HG03039 (cell line): ENCODE data around the gene ADGRG7.
"Not testable (repeated sequence)": the region's sequence is repeated elsewhere in the genome, so short reads cannot be mapped to it uniquely, and the experiment has no call there.

ENCODE experiments used
- ATAC-seq: cut with Tn5 transposase; IDR thresholded peaks from one replicate; pipeline ENCODE4 v1.9.1; 2021; ENCODE audit warnings: mild to moderate bottlenecking, moderate library complexity; ENCODE audit not compliant: unreplicated experiment

ADGRG7 gene, protein sequence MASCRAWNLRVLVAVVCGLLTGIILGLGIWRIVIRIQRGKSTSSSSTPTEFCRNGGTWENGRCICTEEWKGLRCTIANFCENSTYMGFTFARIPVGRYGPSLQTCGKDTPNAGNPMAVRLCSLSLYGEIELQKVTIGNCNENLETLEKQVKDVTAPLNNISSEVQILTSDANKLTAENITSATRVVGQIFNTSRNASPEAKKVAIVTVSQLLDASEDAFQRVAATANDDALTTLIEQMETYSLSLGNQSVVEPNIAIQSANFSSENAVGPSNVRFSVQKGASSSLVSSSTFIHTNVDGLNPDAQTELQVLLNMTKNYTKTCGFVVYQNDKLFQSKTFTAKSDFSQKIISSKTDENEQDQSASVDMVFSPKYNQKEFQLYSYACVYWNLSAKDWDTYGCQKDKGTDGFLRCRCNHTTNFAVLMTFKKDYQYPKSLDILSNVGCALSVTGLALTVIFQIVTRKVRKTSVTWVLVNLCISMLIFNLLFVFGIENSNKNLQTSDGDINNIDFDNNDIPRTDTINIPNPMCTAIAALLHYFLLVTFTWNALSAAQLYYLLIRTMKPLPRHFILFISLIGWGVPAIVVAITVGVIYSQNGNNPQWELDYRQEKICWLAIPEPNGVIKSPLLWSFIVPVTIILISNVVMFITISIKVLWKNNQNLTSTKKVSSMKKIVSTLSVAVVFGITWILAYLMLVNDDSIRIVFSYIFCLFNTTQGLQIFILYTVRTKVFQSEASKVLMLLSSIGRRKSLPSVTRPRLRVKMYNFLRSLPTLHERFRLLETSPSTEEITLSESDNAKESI

DNA sequence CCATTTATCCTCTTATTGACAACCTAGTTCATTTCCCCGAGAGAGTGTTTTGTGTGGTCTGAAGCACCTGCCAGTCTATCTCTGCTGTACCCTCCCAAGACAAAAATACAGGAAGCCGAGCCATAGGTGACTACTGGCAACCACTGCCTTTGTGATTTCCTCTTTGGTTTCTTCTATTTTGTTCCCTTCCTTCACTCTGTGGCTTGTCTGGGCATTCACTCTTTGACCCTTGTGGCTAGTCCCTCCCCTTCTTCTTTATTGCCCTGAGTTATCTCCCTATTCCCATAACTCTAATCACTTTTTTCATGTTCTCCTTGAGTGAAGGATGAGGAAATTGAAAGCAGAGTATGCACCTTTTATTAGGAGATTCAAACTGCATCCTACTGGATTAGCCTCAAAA is at the start of gene ADGRG7:
Gene ADGRG7, plus strand, starts transcription at position 297 of the 400 bp plus-strand sequence. CDS start 256 bp downstream, outside the sequence.
- no peak for ATAC-seq

DNA sequence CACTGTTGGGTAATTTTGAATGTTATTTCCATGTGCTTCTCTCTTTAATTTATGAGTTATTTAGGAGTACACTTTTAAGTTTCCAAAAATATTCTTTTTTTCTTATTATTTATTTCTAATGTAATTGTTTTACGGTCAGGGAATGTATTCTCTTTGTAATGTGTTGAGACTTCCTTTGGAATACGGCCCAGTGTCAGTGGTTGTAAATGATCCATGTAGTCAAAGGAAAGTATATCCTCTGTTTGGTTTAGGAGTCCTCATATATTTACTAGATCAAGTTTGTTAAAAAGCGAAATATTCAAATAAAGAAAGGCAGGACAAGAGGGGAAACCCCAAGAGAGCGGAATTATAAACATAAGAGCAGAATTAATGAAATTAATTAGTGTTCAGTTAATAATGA is 49.0 kb upstream of the ADGRG7 start:
- no peak for ATAC-seq

DNA sequence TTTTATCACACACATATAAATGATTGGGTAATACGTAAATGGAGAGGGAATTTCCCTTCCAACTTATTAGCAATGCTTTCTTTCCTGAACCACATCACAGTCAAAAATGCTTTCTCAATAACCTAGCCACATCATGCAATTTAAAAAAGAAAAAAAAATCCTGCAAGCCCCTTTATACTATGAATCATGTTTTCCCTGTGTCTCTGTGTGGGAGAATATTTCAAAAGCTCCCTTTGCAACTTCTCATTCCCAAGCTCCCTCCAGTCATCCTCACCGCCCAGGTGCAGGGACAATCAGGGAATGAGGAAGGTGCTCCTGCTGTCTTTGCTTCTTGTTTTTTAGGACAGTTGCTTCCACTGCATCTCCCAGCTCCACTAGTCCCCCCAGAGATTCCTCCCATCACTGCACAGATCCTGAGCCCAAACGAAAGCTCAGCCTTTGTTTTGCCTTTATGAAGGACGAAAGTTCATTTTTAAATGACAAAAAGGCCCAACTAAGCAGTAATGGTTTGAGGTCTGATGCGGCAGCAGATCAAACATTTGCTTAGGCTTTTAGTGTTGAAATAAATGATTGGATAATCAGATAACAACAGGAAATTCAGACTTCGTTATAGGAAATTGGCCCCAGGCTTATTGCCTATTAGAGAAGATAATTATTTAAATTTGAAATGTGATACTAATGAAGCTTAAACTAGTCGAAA is 47.8 kb upstream of the ADGRG7 start:
- no peak for ATAC-seq

DNA sequence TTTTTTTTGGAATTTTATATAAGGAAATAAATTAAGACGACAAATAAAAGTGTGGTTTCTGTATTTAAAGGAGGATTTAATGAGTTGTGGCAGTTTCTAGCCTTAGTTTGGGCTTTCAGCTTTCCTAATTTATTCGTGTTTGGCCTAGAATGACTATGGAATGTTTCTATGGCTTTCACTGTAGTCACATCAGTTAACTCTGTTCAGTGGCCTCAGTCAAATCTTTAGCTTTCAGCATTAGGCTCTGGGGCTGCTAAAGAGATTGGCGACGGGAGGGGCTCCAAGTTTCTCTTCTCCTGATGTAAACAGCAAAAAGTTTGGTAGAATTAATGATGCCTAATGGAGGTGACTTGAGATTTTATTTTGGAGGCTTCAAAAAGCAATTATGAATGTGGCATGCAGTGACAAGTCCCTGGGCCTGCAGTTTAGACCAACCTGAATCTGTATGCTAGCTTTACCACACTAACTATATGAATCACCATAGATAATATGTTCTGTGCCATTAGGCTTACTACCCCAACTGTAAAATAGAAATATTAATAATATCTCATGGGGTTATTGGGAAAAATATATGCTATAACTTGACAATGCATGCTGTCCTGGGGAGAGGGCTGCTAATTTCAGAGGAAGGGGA is 47.1 kb upstream of the ADGRG7 start:
- no peak for ATAC-seq

DNA sequence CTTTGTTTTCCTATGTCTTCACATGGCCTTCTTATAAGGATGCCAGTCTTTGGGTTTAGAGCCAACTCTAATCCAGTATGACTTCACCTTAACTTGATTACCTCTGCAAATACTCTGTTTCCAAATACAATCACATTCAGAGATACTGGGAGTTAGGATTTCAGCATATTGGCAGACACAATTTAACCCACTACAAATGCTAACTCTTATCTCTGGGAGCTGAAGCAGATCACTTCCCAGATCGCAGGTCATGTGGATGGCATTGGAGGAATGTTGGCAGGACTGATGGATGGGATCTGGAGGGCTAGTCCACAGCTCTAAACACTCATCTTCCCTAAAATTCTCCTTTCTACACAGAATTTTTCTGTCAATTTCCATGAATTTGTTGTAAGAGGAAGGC is 46.2 kb upstream of the ADGRG7 start:
- no peak for ATAC-seq

DNA sequence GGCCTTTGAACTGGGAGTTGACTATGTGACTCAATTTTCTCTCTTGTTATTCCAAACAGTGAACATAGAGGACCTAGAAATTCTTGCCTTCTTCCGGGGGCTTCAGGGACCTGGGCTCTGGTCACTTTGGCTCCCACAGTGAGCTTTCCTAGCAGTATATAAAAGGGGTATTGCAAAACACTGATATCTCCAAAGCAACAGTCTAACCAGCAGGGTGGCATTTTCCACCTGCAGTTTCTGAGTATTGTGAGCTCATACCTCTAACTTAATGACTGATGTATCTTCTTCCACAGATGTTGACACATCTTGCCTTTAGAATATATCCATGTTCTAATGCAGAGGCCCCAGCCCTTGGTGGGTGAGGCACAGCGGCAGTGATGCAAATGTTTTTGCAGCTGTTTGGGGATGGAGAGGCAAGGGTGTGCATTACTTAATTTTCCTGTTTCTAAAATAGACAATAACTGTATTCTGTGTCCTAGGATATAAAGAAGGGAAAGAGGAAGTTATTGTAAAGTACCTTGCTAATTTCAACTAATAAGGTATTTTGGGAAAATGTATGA is 45.7 kb upstream of the ADGRG7 start:
- ATAC-seq, result no peak

DNA sequence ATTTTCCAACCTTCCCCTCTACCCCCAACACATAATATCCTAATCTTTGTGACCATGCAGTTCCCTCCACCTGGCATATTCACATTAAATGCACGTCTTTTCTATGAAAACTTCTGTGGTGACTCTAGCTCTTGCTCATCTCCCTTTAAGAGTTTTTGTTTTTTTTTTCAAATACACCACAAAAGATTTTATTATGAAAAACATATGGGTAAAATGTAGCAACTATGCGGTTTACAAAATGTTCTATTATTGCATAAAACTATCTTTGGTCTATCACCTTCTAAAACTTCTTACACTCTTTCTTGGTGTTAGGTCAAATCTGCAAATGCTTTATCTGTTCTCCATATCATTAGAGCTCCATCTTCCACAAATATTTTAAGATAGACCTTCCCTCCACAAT is 38.6 kb upstream of the ADGRG7 start:
- ATAC-seq, result no peak

DNA sequence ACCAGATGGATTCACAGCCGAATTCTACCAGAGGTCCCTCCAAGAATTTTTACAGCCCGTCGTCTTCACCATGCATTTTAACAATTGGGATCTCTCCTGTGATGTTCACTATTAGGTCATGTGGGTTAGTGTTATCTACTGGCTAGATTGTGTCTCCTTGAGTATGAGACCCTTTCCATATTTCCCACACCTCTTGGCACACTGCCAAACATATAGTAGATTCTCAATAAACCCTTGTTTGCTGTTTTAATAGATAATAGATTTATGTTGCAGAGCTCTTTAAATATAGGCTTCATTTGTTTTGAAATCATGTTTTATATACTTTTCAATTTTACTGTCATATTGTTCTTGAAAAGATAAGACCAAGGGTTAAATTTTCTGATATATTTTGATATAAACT is 34.9 kb upstream of the ADGRG7 start:
- no peak for ATAC-seq

DNA sequence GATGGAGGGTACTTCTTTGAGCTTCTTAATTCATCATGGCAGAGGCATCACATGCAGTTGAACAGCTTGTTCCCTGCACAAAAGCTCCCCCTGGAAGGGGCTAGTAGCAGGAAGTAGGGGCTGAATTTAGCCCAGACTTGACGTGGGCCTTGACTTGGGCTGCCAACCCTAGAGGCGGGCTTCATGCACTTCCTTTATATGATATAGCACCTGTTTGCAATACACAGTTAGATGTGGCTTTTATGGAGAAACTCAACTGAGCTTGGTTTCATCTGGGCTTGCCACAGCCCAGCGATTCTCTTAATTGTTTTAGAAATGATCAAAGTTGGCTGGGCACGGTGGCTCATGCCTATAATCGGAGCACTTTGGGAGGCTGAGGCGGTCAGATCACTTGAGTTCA is 33.7 kb upstream of the ADGRG7 start:
- ATAC-seq, result no peak

DNA sequence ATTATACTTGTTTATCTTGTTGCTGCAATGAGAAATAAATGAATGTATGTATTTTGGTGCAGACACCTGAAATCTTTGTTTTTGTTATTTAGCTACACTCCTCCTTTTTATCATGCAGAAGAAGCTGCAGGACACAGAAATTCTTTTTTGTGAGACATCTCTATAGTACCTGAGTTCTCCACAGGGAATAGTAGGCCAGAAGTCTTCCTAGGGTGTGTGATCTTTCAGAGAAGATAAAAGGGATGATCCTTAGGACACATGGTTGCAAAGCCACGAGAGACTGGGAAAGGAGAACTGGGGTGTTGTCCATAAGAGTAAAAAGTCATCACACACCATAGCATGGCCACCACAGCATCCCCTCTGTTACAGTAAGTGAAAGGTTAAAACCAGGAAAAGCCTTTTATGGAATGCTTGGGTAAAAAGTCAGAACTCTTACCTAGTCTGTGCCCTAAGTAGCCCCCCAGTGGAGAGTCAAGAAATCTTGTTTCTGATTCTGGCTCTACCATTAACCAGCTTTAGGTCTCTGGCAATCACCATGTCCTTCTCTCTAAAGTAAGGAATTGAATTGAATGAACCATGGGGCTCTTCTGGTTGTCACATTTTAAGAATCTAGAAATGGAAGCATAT is 31.9 kb upstream of the ADGRG7 start:
- no peak for ATAC-seq

DNA sequence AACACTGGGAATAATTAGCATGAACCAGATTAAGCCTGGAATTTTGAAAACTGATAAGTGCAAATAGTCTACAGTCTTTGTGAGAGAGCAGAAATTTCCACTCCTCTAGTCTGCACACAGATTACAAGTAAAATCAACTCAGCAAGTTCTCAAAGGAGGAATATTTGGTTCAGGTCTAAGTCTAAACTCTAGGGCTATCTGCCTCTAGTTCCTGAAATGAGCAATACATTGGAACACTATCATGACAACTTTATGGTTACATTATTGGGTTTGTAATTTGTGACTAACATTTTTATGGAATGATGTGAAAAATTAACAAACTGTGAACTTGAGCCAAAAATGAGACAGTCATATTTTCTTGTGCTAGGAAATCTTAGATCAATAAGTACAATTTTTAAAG is 30.8 kb upstream of the ADGRG7 start:
- ATAC-seq, result no peak

DNA sequence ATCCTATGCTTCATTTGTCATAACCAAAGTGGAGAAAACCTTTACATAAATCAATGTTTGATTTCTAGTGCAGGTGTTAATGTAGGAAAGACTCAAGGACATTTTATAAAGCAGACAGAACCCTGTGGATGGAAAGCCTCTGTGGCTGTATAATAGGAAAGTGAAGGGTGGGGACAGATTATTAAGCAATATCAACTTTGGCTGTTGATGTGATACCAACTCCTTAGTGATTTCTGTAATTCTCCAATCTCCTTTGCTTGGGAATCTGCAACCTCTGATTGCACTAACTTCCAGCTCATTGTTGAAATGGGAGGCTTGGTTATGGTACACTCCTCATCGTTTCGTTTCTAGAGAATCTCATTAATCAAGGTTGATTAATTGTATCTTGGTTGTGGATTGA is 29.3 kb upstream of the ADGRG7 start:
- no peak for ATAC-seq

DNA sequence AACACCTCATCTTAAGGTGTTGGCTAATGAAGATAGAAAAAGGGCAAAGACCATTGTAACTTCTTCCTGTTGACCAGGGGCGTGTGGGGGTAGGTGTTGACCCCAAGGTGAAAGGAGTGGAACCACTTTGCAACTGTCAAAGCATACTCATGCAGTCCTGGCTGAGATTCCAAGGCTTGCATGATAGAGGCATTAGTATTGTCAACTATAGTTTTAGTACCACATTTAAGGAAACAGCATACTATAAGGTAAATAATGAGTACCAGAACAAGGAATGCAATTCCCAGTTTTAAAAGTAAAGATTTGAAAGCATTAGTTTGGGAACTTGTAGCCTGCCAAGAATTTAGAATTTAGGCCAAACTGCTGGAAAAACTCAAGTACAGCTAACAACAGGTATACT is 27.8 kb upstream of the ADGRG7 start:
- ATAC-seq, result no peak

DNA sequence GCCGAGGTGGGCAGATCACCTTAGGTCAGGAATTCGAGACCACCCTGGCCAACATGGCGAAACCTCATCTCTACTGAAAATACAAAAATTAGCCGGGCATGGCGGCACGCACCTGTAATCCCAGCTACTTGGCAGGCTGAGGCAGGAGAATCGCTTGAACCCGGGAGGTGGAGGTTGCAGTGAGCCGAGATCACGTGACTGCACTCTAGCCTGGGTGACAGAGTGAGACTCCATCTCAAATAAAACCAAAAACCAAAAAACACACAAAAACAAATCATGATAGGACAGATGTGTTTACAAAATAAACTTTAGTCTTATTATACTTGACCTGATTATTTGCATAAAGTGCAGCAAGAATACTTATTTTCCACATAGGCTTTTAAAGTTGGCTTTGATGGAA is 27.2 kb upstream of the ADGRG7 start:
- ATAC-seq, result not testable (repeated sequence)

DNA sequence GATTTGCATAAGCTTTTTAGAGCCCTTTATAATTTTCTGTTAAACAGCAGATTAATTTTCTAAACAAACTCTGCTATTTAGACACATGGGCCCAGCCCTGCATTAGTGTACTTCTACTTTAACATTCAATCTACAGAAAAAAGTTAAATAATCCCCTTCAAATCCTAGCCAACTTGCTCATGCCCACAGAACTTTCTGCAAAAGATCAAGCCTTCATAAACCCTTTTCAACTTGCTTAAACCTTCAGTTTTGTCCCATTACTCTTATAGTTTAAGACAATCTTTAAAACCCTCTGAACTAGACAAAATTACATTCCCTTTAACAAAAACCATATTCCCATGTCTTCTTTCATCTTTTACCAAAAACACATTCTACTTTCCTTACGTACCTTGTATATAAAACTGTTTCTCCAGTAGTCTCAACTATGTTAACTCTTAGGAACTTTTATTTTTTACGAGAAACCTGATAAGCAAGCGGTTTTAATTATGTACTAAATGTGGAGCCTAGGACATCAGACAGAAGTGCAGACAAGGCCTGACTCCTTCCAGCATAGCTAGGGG is 25.2 kb upstream of the ADGRG7 start:
- ATAC-seq, result no peak

DNA sequence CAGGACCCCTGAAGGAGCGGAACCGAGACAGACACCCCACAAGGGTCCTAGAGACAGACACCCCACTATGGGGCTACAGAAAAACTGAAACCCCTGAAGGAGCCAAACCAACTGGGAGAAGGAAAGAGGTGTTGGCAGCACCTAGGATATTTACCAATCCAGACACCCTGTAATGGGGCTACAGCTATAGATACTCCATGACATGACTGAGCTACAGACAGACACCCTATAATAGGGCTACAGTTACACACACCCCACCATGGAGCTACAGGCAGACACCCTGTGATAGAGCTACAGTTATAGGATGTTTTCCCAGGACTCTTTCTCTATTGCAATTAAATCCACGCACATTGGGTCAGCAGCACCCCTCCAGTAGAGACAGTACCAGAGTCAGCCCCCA is 22.6 kb upstream of the ADGRG7 start:
- no peak for ATAC-seq

DNA sequence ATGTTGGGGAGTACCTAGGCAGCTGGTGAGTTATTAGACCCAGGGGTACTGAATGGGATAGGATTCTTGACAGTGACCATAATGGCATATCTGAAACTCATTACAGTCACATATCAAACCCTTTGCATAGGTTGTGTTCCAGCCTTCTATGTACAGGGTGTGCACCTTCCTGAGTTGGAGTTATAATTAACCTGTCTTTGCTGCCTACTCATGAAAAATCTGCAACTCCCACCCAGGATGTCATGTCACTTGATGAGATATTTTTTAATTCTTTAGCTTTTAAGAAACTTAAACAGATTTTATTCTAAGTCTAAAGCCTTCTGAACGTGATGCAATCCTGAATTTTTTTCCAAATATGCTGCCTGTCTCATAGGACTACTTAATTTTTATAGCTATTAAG is 21.1 kb upstream of the ADGRG7 start:
- no peak for ATAC-seq

DNA sequence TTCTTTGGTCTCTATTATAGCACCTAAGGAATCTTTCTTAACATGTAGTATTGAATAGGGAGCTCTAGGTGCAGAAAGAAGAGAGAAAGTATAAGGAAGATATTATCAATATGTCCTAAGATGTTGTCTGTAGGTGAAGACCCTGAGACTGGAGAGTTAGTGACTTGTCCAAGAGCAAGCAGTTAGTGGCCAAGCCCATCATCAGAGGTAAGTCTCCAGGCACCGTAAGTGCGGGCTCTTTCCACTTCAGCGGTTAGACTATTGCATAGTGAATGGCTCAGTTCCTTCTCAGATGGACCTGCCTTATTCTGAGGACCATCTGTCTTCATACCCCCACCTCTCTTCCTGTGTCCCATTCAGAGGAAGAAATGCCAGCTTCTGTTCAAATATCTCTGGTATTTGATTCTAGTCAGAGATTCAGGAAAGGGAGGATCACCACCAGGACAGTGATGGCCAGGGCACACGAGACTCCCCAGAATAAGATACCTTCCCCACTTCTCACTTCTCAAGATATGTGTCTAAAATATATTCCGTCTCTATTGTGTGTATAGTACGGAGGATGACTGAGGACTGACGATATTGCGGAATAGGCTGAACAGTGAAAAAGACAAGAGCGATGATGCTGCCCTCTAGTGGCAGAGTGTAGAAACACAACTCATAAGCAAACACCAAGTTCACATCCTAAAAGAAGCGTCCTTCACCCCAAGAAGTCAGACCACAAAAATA is 19.1 kb upstream of the ADGRG7 start:
- ATAC-seq, result peak; percentile 67

DNA sequence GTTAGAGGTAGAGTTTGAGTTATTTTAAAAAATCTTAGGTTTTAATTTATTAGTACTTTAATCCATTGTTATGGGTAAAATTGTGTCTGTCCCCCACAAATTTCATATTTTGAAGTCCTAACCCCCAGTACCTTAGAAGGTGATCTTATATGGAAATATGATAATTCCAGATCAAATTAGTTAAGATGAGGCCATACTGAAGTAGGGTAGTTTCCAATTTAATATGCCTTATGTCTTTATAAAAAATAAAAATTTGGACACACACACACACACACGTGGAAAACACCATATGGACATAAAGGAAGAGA is 18.6 kb upstream of the ADGRG7 start:
- ATAC-seq, result no peak

DNA sequence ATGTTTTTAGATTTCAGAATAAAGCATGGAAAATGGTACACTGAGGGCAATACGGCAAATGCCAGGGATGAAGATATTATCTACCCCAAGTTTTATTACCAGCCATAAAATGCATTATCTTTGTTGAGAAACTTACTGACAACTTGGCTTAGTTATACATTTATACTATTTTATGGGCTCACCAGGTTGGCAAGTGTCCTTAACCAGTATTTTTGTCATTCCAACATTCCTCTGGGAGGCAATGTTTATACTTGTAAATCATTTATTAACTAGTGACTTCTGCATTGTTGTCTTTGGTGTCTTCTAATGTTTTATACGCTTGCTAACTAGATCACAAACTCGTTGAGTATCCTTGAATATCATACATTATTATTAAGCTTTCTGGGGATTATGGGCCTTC is 18.0 kb upstream of the ADGRG7 start:
- ATAC-seq, result no peak
